GM21723 (cell line): ENCODE measurements around the gene ENO4.

Experiments
- ATAC-seq: cut with Tn5 transposase; IDR thresholded peaks from one replicate; pipeline ENCODE4 v1.9.1; 2021; ENCODE audit warnings: mild to moderate bottlenecking, moderate library complexity; ENCODE audit not compliant: unreplicated experiment

The ENO4 gene, protein sequence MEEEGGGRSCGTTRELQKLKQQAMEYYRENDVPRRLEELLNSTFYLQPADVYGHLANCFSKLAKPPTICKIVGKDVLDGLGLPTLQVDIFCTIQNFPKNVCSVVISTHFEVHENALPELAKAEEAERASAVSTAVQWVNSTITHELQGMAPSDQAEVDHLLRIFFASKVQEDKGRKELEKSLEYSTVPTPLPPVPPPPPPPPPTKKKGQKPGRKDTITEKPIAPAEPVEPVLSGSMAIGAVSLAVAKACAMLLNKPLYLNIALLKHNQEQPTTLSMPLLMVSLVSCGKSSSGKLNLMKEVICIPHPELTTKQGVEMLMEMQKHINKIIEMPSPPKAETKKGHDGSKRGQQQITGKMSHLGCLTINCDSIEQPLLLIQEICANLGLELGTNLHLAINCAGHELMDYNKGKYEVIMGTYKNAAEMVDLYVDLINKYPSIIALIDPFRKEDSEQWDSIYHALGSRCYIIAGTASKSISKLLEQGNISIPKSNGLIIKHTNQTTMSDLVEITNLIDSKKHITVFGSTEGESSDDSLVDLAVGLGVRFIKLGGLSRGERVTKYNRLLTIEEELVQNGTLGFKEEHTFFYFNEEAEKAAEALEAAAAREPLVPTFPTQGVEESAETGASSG

DNA sequence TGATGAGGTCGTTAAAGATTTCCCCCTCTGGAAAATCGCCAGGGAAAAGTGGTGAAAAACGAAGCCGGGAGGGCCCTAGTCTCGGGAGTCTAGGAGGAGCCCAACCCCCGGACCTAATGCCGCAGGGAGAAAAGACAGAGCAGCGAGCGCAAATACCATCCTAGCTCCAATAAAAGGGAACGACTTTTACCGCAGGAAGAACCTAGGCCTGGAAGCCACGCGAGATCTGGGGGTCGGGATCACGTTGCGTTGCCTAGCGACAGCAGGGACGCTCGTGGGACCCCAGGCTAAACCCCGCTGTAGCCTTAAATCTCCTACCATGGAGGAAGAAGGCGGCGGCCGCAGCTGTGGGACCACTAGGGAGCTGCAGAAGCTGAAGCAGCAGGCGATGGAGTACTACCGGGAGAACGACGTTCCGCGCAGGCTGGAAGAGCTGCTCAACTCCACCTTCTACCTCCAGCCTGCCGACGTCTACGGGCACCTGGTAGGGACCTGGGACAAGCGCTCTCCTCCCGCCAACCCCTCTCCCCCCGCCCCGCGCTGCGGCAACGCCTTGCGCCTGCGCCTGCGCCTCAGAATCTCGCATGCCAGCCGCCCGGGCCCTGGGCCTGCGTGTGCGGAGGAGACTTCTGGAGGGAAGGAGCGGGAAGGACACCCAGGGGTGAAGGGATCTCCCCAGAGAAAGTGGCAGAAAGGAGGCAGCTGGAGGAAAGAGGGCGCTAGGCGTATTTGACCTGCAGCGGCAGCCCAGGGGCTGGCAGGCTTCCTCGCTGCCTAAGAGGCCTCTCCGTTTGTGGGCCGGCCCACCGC is at the start of gene ENO4:
Gene ENO4 (plus strand): TSS at position 252 of the 810 bp plus-strand sequence. CDS start 68 bp downstream, at position 320.
- ATAC-seq, result peak; percentile 72

DNA sequence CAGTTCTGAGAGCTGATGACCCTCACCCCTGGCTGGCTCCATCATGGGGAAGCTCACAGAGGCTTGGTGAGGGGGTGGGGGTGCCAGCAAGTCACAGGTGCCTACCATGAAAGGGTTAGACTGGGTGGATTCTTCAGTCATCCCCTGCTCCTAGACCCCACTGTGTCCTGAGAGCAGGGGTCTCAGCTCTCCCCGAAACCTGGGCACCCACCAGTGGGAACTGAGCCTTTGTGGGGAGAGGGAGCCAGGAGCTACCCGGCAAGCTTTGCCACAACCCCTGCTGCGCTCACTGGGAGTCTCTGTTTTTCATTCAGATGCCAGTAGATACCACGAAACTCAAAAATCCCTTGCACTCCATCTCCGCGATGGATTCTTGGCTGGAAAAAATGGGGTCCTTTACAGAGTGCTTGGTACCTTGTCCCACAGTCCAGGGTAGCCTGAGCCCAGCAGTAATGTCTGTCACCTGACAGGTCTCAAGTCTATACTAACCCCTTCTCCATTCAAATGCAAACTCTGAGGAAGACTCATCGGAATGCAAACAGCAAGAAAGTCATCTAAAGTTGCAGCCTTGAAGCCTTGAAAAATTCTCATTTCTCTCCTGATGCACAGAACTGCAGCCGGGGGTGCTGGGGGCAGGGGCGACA is 48.9 kb upstream of the ENO4 start:
- no peak for ATAC-seq

DNA sequence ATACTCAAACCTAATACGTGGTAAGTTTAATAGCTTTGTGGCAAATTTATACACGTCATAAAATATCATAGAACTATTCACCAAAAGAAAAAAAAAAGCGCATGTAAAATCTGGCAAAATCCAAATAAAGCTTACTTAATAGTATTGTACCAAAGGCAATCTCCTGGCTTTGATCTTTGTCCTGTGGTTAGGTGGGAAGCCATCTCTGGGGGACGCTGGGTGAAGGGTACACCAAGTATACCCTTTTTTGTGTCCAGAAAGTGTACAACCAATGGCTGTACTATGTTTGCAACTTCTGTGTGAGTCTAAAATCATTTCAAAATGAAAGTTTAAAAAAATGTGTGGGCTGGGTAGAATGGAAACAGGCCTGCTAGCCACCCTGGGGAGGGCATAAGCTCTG is 47.6 kb upstream of the ENO4 start:
- ATAC-seq, result no peak

DNA sequence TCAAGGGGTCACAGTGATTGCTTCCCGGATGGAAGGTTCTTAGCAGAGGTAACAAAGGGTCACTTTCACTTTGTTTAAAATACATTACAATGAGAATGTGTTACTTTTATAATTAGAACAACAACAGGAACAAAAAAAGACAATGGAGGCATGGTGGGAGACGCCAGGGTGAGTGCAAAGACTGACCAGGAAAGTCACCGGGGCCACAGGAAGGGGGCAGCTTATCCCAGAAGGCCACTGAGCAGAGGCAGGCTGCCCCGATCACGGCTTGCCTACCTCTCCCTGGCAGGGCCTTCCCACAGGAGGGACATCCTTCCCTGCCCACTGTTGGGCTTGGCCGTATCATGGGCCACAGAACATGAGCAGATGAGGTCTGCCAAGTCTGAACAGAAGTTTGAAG is 46.8 kb upstream of the ENO4 start:
- no peak for ATAC-seq

DNA sequence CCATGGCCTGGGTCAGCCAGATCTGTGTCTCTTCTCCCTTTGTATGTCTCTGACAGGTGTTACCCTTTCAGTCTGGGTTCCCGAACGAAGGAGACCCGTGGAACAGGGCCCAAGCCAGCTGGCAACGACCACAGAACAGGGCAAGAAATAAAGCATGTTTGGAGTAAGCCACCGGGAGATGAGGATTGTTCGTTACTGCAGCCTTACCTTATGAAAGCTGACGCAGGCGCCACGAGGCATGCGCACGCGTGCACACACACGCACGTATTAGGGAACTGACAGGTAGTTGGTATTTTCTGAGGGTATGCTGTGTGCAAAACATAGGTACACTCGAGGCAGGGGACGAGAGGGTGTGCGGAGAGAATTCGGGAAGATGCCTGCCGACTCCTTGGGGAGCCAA is 46.4 kb upstream of the ENO4 start:
- ATAC-seq, result no peak

DNA sequence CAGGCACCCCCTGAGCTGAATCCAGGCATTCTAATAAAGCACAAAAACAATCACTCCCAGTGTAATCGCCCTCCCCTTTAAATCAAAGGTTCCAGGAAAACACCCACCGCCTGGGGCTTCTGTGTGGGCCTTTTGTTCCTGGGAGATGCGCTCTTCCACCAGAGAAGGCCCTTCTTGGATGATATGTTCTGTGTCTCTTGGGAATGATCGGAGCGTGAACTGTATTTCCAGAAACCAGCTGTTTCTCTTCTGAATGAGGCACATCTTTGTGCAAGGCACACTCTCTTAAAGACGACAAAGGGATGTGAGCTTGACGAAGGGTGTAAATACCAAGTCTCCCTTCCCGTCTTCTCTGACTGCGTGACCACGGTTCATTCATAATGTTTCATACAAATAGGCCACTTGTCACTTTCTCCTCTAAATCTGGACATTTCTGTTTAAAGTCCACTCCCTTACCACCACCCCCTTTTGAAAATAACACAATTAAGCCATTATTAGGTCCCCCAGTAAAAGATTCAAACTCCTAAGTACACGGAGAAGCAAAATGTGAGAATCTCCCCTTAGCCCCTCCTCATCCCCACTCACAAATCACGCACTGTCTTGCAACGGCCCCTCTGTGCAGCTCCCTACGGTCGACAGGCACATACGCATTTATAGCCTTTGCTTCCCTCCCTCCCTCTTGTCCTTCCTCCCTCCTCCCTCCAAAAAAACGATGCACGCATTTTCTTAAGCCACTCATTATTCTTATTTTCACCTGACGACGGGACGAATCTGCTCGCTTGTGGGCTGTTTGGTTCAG is 45.6 kb upstream of the ENO4 start:
- ATAC-seq, result no peak

DNA sequence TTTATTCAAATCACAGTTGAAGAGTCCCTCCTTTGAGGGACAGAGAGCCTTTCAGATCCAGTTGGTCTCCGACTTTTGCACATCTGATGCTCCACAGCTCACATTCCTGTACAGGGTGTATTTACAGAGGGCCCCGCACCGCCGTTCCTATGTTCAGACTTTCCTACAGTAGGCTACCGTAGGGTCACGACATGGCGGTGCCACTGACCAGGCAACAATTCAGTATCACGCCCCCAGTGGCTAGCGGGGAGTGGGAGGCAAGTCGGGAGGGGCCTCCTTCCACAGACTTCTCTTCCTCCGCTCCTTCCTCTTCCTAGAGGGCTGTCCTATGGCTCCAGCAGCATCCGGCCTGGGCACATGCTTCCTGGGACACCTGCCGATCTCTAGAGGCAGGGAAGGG is 40.6 kb upstream of the ENO4 start:
- ATAC-seq, result no peak

DNA sequence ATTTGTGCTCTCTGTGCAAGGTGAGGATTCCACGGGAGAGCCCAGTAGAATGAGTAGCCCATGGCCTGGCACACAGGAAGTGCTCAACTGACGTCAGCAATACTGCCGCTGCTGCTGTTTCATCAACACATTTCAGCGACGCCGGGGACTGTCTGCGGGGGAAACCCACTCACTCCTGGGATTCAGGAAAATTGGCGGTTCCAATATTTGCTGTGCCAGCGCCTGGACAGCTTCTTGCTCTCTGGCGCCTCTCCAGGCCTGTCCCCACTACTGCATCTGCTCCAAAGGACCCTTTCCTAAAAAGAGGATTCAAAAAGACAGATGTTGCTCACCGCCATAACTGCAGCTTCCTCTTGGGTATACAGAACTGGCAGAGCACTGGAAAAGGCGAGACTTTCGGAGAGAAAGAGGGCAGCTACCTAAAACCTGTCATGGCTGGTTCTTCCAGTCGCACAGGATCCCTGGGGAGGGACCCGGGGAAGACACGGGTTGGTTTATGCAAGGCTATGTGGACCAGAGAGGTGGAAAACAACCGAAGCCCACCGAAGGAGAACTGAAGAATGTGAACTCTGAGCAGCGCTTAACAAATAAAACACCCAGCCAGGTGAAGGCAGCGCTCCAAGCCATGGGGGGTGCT is 39.7 kb upstream of the ENO4 start:
- ATAC-seq, result no peak

DNA sequence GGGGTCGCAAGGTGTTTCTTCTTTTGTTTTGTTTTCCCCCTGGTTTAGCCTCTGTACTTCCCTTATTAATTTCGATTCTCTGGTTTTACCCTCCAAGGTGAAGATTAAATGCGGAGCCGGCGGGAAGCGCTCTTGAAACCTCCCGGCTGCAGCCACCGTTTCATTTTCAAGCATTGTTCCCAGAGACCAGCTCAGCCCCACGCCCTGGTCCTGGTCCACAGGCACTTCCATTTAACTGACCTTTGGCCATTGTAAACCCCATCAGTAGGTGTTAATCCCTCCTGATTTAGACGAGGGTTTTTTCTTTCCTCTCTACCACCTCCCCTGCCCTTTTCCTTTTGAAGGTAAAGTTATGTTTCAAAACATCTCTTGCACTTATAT is 39.2 kb upstream of the ENO4 start:
- ATAC-seq, result no peak

DNA sequence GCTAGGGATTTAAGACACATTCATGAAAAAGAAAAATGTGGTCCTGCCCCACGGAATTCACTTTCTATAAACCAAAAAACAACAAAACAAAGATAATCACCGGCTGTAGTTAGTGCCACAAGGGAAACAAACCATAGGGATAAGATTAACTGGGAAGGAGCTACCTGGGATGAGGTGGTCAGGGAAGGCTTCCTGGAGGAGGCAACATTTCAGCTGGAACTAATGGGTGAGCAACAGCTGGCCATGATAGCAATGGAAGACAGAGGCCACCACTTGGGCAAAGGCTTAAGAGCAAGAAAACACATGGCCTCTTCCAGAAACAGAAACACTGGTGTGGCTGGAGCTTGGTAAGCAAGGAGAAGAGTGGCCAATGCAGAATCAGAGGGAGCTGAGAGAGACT is 38.4 kb upstream of the ENO4 start:
- ATAC-seq, result no peak

DNA sequence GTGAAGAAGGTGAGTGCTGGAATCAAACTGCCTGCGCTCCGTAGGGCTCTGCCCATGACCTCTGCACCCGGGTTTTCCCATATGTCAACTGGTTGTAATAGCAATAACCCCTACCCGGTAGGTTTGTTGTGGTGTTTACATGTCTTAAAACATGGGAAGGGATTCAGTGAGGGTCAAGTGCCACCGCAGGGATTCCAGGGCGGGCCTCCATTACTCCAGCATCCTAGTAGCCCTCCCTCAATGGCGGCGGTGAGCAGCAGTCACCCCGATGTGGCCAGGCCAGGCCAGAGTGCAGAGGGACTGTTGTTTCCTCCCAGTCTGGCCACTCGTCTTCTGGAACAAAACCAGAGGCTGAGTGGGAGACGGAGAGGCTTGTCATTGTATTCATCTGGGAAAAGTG is 37.6 kb upstream of the ENO4 start:
- no peak for ATAC-seq

DNA sequence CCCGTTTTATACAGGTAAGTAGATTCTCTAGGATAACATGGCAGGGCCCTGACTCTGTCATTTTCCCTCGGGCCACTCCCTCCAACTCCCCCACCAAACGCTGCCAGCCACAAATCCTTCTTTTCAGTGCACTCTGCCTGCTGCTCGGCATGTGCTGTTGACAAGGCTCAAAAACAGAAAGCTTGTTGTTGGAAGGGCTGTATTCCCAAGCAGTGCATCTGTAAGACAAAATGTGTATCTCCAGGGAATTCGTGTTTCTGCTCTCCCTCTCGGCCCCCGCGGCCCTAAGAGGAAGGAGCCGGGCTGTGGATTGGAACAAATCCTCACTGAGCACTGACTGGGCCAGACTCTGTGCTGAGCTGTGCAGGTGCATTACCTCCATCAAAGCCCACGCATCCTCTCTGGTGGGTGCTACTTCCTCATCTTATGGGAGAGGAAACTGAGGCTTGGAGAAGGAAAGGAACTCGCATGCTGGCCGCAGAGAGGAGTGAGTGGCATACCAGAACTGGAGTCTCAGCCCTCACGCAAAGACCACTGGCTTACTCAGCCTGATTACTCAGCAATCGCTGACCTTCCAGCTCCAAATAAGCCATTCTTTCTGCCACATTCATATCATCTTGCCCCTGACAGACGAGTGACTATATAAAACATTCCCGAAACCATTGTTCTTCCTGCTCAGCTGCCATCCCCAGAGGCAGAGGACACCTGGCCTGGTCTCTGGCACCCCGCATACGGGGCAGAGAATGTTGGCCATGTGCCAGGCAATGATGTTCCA is 33.5 kb upstream of the ENO4 start:
- ATAC-seq, result no peak

DNA sequence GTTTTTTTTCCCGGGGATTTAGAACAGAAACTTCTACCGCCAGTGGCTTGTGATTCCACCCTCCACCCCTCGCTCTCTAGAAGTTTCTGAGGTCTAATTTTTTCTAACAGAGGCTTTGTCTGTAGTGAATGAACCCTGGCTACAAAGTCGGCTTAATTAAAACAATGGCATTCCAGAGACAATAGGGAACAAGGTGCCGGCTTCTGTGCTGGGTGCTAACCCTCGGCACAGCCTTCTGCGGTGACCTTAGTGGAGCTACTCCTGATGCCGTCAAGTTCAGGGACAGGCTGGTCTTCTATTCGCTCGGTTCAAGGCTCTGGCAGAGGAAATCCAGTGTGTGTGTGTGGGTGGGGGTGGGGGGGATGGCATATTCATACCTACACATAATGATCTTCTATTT is 32.1 kb upstream of the ENO4 start:
- no peak for ATAC-seq

DNA sequence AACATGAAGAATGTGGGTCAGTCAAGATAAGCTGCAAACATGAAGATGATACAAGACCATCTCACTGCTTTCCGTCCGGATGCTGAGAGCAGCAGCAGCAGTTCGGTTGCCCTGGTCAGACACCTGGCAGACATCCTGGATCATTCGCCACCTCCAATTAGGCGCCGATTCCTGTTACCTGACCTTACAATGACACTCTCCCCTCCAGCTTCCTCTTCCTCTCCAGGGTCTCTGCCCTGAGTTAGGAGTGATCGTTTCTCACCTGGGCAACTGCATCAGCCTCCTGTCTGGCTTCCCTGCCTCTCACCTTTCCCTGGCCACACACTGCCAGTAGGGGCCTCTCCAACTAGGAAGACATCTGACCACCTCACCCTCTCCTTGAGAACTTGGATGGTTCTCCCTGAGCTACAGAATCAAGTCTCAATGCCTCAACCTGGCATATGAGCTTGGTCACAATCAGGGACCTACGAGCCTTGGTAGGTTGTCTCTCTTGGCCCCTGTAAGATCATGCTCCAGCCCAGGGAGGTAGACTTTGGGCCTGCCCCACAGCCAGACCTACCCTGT is 31.4 kb upstream of the ENO4 start:
- no peak for ATAC-seq

DNA sequence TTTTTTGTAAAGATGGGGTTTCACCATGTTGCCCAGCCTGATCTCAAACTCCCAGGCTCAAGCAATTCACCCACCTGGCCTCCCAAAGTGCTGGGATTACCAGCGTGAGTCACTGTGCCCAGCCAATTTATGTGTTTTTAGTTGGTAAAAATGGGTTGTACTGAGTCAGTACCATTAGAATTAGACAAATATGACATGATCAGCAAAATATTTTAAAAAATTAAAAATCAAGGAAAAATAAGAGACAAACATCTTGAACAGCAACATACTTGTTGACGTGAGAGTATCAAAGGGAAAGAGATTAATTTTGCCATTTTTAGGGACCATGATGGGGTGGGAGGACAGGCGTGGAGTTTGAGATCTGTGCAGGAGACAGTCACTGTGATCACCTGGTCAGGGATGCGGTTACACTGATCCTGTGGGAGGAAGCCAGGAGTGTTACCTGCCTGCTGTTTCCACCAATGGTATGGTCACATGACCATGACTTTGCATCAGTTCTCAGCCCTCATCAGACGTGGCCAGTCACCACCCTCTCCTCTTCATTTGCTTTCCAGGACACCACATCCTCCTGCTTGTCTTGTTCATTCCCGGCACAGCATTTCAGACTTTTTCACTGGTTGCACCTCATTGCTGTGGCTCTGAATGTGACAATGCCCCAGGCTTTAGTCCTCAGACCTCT is 29.2 kb upstream of the ENO4 start:
- ATAC-seq, result no peak

DNA sequence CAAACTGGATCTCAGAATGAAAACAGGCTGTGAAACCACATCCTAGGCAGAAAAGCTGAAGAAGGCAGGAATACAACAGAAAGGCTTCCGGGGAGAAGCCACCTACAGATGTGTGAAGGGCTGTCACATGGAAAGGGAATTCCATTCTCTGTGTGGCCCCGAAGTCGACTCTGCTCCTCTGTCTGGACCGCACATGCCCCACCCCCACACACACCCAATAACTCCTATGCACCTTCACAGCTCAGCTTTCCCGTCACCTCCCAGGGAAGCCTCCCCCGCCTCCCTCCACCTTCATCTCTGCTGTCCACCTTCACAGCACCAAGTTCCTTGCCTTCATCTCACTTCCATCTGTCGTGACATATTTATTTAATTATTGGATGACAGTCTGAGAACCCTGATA is 23.4 kb upstream of the ENO4 start:
- no peak for ATAC-seq

DNA sequence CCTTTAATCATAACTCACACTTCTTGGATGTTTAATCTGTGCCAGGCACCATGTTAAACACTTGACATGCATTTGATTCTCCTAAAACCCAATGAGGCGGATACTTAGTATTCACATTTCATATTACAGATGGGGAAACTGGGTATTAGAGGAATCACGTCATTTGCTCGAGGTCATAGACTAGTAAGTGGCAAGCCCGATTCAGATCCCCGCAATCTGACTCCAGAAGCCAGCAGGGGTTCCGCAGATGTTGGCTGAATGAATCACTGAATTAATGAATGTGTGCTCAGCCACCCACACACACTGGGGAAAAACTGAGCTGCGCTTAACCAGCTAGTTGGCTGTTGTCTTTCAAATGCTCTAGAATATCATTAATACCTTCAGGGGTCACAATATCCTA is 22.5 kb upstream of the ENO4 start:
- no peak for ATAC-seq

DNA sequence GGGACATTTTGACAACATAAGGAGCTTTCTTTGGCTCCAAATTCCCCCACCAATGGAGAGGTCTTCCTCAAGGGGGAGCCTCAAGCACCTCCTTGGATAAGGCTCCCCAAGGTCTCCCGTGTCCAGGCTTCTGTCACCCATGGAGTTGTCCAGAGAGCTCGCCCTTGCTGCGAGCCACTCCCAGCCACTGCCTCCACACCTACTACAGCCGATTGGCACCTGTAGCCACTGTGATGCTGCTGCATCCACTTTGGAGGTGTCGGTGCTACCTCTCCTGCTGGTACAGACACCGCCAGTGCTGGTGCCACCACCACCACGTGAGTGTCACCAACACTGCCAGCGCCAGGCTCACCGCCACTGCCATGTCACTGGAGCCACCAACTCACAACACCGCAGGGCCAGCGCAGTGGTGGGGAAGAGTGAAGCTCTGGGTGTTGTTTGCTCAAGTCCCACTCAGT is 22.1 kb upstream of the ENO4 start:
- ATAC-seq, result no peak
